ENCODE results near the gene CHST2. TPM values are rescaled to one million over a fixed set of nuclear protein-coding genes. Genes with fewer than 3 reads are reported as not detected.

Gene CHST2
- total RNA-seq, 3 donors from 2014 or later, result 4.8 to 5.0 (median 4.9) TPM

Other genes starting within 250 kb of the CHST2 start
- gene PCOLCE2, start 230.7 kb upstream of the CHST2 start, total RNA-seq, result under 1 TPM; 0.21 to 0.57 (median 0.43) TPM
- gene PAQR9, start 156.1 kb upstream of the CHST2 start, total RNA-seq, result not detected
- 100 to 1,000 TPM; 156 to 178 (median 170) TPM for gene U2SURP, start 118.2 kb upstream of the CHST2 start, total RNA-seq